K562 (cell line): ENCODE results near the gene NTM. TPM values are rescaled to one million over a fixed set of nuclear protein-coding genes. Genes with fewer than 3 reads are reported as not detected.

ENCODE experiments used
- ATAC-seq: fragments of 200-7000 bp; cut with Tn5 transposase; 3 replicates; pipeline ENCODE4 v1.9.1; 2020; ENCODE audit warnings: moderate library complexity
- BruUV-seq: library from RNA; stranded (reverse); fragments of 400-500 nt; replicated peaks from 2 replicates; lab custom pipeline; 2021; lab: Mats Ljungman, UMichigan
- CTCF ChIA-PET: fragments of 300-600 bp; formaldehyde crosslinking; extraction: SDS; loops from one replicate; lab custom pipeline; 2021; ENCODE audit warnings: low intra/inter-chr PET ratio; lab: Yijun Ruan, JAX
- POLR2A ChIA-PET: fragments of 300-600, 350-650 bp; sonication (Branson Sonifier 250); formaldehyde crosslinking; extraction: SDS; loops from one replicate; lab custom pipeline; 2021; ENCODE audit warnings: antibody characterized with exemption, inconsistent platforms; lab: Yijun Ruan, JAX
- DNase-seq, 4 experiments: peaks; one replicate each; pipeline versions ENCODE4 v3.0.0 to v3.0.0-alpha.2; 2011 to 2018; ENCODE audit warnings: low spot score in 3 of 4, mixed read lengths in 3 of 4; ENCODE audit errors: extremely low read depth in 1 of 4
- FAIRE-seq: peaks from 2 replicates; lab custom pipeline; 2011; peaks lifted over from hg19 to GRCh38; lab: Jason Lieb, UNC
- H2AFZ ChIP-seq: 2 replicates; pipeline ENCODE4 v1.6.0; 2011; ENCODE audit warnings: low read depth, low read length, control low read depth, inconsistent platforms
- H3K27ac ChIP-seq: fragments of 200-600 bp; 3 replicates; pipeline ENCODE4 v1.8.0; 2011; ENCODE audit warnings: low read depth, mild to moderate bottlenecking, control low read depth, inconsistent platforms, low read length, moderate library complexity, mixed read lengths; ENCODE audit errors: extremely low read depth
- H3K27me3 ChIP-seq, 2 experiments: fragments of 300-600 bp in 1 of 2; 2 replicates in 1 of 2; 3 replicates in 1 of 2; pipeline versions ENCODE4 v1.6.0 to v1.8.0; 2011; ENCODE audit warnings: inconsistent platforms in 2 of 2, low read length in 2 of 2, mild to moderate bottlenecking in 1 of 2, mixed read lengths in 1 of 2, moderate library complexity in 1 of 2; ENCODE audit not compliant: control insufficient read depth in 2 of 2, insufficient read depth in 2 of 2
- H3K36me3 ChIP-seq: fragments of 300-600 bp; 3 replicates; pipeline ENCODE4 v1.8.0; 2011; ENCODE audit warnings: mild to moderate bottlenecking, low read length, inconsistent platforms; ENCODE audit not compliant: control insufficient read depth, insufficient read depth
- H3K4me1 ChIP-seq, 2 experiments: fragments of 200-600 bp in 1 of 2; replicated peaks in 1 of 2; 2 replicates in 1 of 2; 3 replicates in 1 of 2; pipeline versions ENCODE4 v1.5.1 to v1.8.0; 2011; ENCODE audit warnings: inconsistent platforms in 2 of 2, low read length in 2 of 2, mild to moderate bottlenecking in 1 of 2, mixed read lengths in 1 of 2, moderate library complexity in 1 of 2; ENCODE audit not compliant: control insufficient read depth in 2 of 2, insufficient read depth in 2 of 2
- H3K4me2 ChIP-seq: 2 replicates; pipeline ENCODE4 v1.6.1; 2011; ENCODE audit warnings: low read length, control low read depth, inconsistent platforms, mixed read lengths; ENCODE audit not compliant: insufficient read depth
- H3K4me3 ChIP-seq: fragments of 200-600 bp; sonication (generic), shearing (Covaris generic); 2 replicates; pipeline ENCODE4 v1.5.1; 2016; ENCODE audit warnings: control low read depth, inconsistent platforms
- H3K79me2 ChIP-seq: fragments of 200-600 bp; 3 replicates; pipeline ENCODE4 v1.8.0; 2011; ENCODE audit warnings: low read length, inconsistent platforms; ENCODE audit not compliant: control insufficient read depth, insufficient read depth
- H3K9ac ChIP-seq, 2 experiments: 2 replicates each; pipeline versions ENCODE4 v1.6.0 to v1.6.1; 2011; ENCODE audit warnings: low read depth in 2 of 2, low read length in 2 of 2, control low read depth in 1 of 2, inconsistent platforms in 1 of 2, mild to moderate bottlenecking in 1 of 2, mixed read lengths in 1 of 2; ENCODE audit not compliant: insufficient read depth in 1 of 2
- H3K9me1 ChIP-seq: one replicate; pipeline ENCODE4 v1.6.0; 2011; ENCODE audit warnings: inconsistent platforms, mild to moderate bottlenecking, low read length, moderate library complexity; ENCODE audit not compliant: control insufficient read depth, insufficient read depth
- H3K9me3 ChIP-seq: replicated peaks from 2 replicates; pipeline ENCODE4 v1.5.1; 2011; ENCODE audit warnings: low read depth, low read length, inconsistent platforms; ENCODE audit not compliant: control insufficient read depth, insufficient read depth
- H4K20me1 ChIP-seq: replicated peaks from 2 replicates; pipeline ENCODE4 v1.6.1; 2011; ENCODE audit warnings: low read length, inconsistent platforms, mixed read lengths; ENCODE audit not compliant: control insufficient read depth, insufficient read depth
- HMBOX1 ChIP-seq: sonication (generic); IDR thresholded peaks from 2 replicates; pipeline ENCODE4 v1.6.1; 2016
- JUN ChIP-seq, 2 experiments: sonication (generic) in 1 of 2; formaldehyde crosslinking in 1 of 2; IDR thresholded peaks; 2 replicates each; pipeline versions ENCODE4 v1.6.1 to v1.8.0; 2012 to 2022; ENCODE audit warnings: borderline replicate concordance in 2 of 2, mild to moderate bottlenecking in 2 of 2, improper control_type of control experiment in 1 of 2, low read depth in 1 of 2, low read length in 1 of 2, missing genetic modification reagents in 1 of 2
- KLF6 ChIP-seq: fragments of 250-450 bp; sonication (Bioruptor Pico); IDR thresholded peaks from 2 replicates; pipeline ENCODE4 v1.4.0; 2020; ENCODE audit warnings: mild to moderate bottlenecking, moderate library complexity, borderline replicate concordance
- PTRF ChIP-seq: fragments of 450-650 bp; IDR thresholded peaks from 2 replicates; pipeline ENCODE4 v1.6.1; 2016; ENCODE audit warnings: mild to moderate bottlenecking, missing genetic modification characterization, missing compliant biosample characterization
- SREBF1 ChIP-seq: fragments of 150-350 bp; IDR thresholded peaks from 2 replicates; pipeline ENCODE4 v1.6.1; 2014; ENCODE audit warnings: antibody characterized with exemption, low read depth, low read length, borderline replicate concordance
- ZNF253 ChIP-seq: fragments of 250-450 bp; sonication (Bioruptor Pico); conservative IDR thresholded peaks from 2 replicates; pipeline ENCODE4 v1.6.1; 2021; ENCODE audit warnings: mild to moderate bottlenecking
- ZNF384 ChIP-seq: IDR thresholded peaks from 2 replicates; pipeline ENCODE4 v1.6.1; 2012; ENCODE audit warnings: low read depth, low read length, improper control_type of control experiment
- ZNF592 ChIP-seq: fragments of 450-650 bp; IDR thresholded peaks from 2 replicates; pipeline ENCODE4 v1.6.1; 2017; ENCODE audit warnings: antibody characterized with exemption, mild to moderate bottlenecking
- ZSCAN32 ChIP-seq: fragments of 450-650 bp; formaldehyde crosslinking; IDR thresholded peaks from 2 replicates; pipeline ENCODE4 v1.4.0; 2020; ENCODE audit warnings: mild to moderate bottlenecking, moderate library complexity
- WGBS: fragments of 100-300 bp; shearing (Covaris generic); methylation state at CpG from one replicate; pipeline ENCODE4 v1.1.6; 2016; ENCODE audit warnings: low coverage, mixed read lengths; ENCODE audit not compliant: insufficient coverage; ENCODE audit errors: missing lambda C conversion rate; 5-methylcytosine and 5-hydroxymethylcytosine counted together
- in situ Hi-C: fragments of 300-500 bp; cut with MboI; formaldehyde crosslinking; loops from 4 replicates; pipeline ENCODE4 v1.15.0; 2018; ENCODE audit warnings: inconsistent platforms, mixed read lengths
- intact Hi-C: fragments of 100-400 bp; cut with micrococcal nuclease; formaldehyde crosslinking; loops from 2 replicates; pipeline ENCODE4 v1.14.2; 2022
- polyA plus RNA-seq, 8 experiments: library from polyadenylated mRNA; depleted of rRNA in 4 of 8; stranded (reverse) in 5 of 8; unstranded in 3 of 8; fragments of >200 nt; fragmentation: Nextera tagmentation in 2 of 8; fragmentation: Illumina TruSeq in 1 of 8; extraction: Ambion mirVana in 2 of 8; extraction: Trizol in 1 of 8; gene quantifications; 2 replicates each; pipeline versions ENCODE4 v1.2.1 to v1.2.3, GENCODE V29; 2011 to 2014; ENCODE audit warnings: inconsistent platforms in 1 of 8, missing spikeins in 1 of 8
- total RNA-seq, 7 experiments: library from RNA; depleted of rRNA in 6 of 7; stranded (reverse); fragments of >200 nt in 6 of 7; fragmentation: Illumina TruSeq in 2 of 7; extraction: Trizol in 2 of 7; gene quantifications; 2 replicates each; pipeline versions ENCODE4 v1.2.1 to v1.2.3, GENCODE V29; 2011 to 2021; ENCODE audit warnings: low replicate concordance in 1 of 7

Gene NTM
- total and polyA plus RNA-seq, 9 of the 15 experiments (the other 6 are each of a cell fraction or from before 2014, with no cell fraction given), result not detected

- TF ChIP-seq ZSCAN32 (CRISPR knock-in tag) (no peak), HMBOX1 (no peak), ZNF384 (no peak), KLF6 (CRISPR knock-in tag) (no peak), SREBF1 (no peak)
- TF ChIP-seq, all 486 proteins: peak for 0
- Histone ChIP-seq H3K9ac (no peak overlapping the region), H3K4me3 (no peak overlapping the region), H3K27me3 (no peaks in the 10 kb centered on the region), H4K20me1 (no peaks in the 10 kb centered on the region), H3K4me1 (no peaks in the 10 kb centered on the region), H3K9me3 (no peaks in the 10 kb centered on the region; the same call in 1 of the 2 replicates), H3K79me2 (no peaks in the 10 kb centered on the region), H3K9me1 (no peaks in the 10 kb centered on the region), H3K36me3 (no peaks in the 10 kb centered on the region), H3K4me2 (no peak overlapping the region), H3K27ac (no peak overlapping the region), H2AFZ (no peak overlapping the region)
- in situ Hi-C loops (no loop called here), intact Hi-C loops (no loop called here)
- no peak for FAIRE-seq
- CTCF ChIA-PET, result no interaction called here
- POLR2A ChIA-PET, result no interaction called here
- no peak for ATAC-seq
- WGBS, result 2% methylated on average over 6 of the region's 6 CpGs
- BruUV-seq, result no TSS peak
- no peak for DNase-seq
Measured at GRCh38 chr11:131938351-131938751, 567.9 kb downstream of the NTM start.

GRCh38 chr11:131940126-131940525 lies 569.7 kb downstream of the NTM start:
- H3K27ac ChIP-seq, result no peak overlapping the region
- no TSS peak for BruUV-seq
- H3K27me3 ChIP-seq, result no peaks in the 10 kb centered on the region
- no peaks in the 10 kb centered on the region for H3K9me1 ChIP-seq
- ChIA-PET POLR2A (no interaction called here), CTCF (no interaction called here)
- H2AFZ ChIP-seq, result no peak overlapping the region
- no peaks in the 10 kb centered on the region for H4K20me1 ChIP-seq
- DNase-seq (no peak), FAIRE-seq (no peak), ATAC-seq (no peak)
- H3K9ac ChIP-seq, result no peak overlapping the region
- H3K9me3 ChIP-seq, result no peaks in the 10 kb centered on the region; the same call in 1 of the 2 replicates
- H3K79me2 ChIP-seq, result no peaks in the 10 kb centered on the region
- no peak overlapping the region for H3K4me3 ChIP-seq
- H3K36me3 ChIP-seq, result no peaks in the 10 kb centered on the region
- intact Hi-C loops (no loop called here), in situ Hi-C loops (no loop called here)
- no peak overlapping the region for H3K4me2 ChIP-seq
- WGBS, result 0% methylated on average over 4 of the region's 4 CpGs
- no peaks in the 10 kb centered on the region for H3K4me1 ChIP-seq
- no peak for TF ChIP-seq JUN (IDR thresholded peaks at IDR 0.05; ENCODE audit: borderline replicate concordance, low read depth, low read length)
- no peak for TF ChIP-seq JUN (CRISPR knock-in tag; IDR thresholded peaks at IDR 0.05; ENCODE audit: borderline replicate concordance)
- TF ChIP-seq ZNF592, result no peak
- no peak for TF ChIP-seq ZNF253 (CRISPR knock-in tag)
- TF ChIP-seq PTRF (tag), result no peak
